Motor neuron (in vitro differentiated cells): ENCODE data around the gene UCK1. TPM values are rescaled to one million over a fixed set of nuclear protein-coding genes. Genes with fewer than 3 reads are reported as not detected.

ENCODE experiments used
- ATAC-seq, 8 experiments: fragments of 200-7000 bp; cut with Tn5 transposase; replicated peaks in 6 of 8; 2 replicates each; pipeline ENCODE4 v1.8.0; 2021; ENCODE audit warnings: mild to moderate bottlenecking in 8 of 8, moderate library complexity in 8 of 8
- H3K27ac ChIP-seq, 2 donors: fragments of 250-450 bp; sonication (Bioruptor Pico); 2 replicates each; pipeline ENCODE4 v1.9.0; 2021; ENCODE audit warnings: antibody characterized with exemption in 2 of 2, mild to moderate bottlenecking in 2 of 2, moderate library complexity in 1 of 2
- H3K4me1 ChIP-seq, 2 donors: fragments of 250-450 bp; sonication (Bioruptor Pico); replicated peaks in 1 of 2; 2 replicates each; pipeline ENCODE4 v1.6.1; 2021; ENCODE audit warnings: antibody characterized with exemption in 2 of 2, mild to moderate bottlenecking in 2 of 2, moderate library complexity in 1 of 2
- H3K4me3 ChIP-seq, 5 donors: fragments of 250-450 bp; sonication (Bioruptor Pico); 2 replicates each; pipeline ENCODE4 v1.9.0; 2021; ENCODE audit warnings: antibody characterized with exemption in 5 of 5, mild to moderate bottlenecking in 5 of 5, moderate library complexity in 4 of 5
- WGBS, 10 experiments: fragments of 450-650 bp; shearing (Covaris generic); methylation state at CpG; one replicate each; pipeline ENCODE4 v1.0.0; 2022; 5-methylcytosine and 5-hydroxymethylcytosine counted together
- in situ Hi-C, 9 experiments: fragments of 400-800 bp; cut with MboI; loops; one replicate each; pipeline ENCODE4 v1.15.0; 2021; ENCODE audit warnings: low sequenced_read_pairs in 9 of 9, low pct_unique_long_range_greater_than_20kb in 2 of 9; ENCODE audit not compliant: unreplicated experiment in 9 of 9
- total RNA-seq, 8 experiments: library from RNA; unstranded; fragments of 300-600 nt; gene quantifications; 2 replicates each; pipeline versions ENCODE4 v1.2.3 to v1.2.4, GENCODE V29; 2022

UCK1 gene
- total RNA-seq, 8 experiments from 2014 or later = 12.7 to 28.2 (median 18.4) TPM

GRCh38 chr9:131474711-131475110, 56.4 kb downstream of the UCK1 start:
- H3K27ac ChIP-seq = no peak overlapping the region
- in situ Hi-C loops = loop anchor here in 1 of 9 experiments (25.0 kb wide), 1 partner anchor 112 kb away; no protein-coding TSS in a partner anchor
- H3K4me1 ChIP-seq = no peaks in the 10 kb centered on the region
- 78 to 100% (median 92%) methylated on average over 2 to 5 of the region's 16 CpGs; no CpG with 5 or more reads in 3 of the 10 experiments for WGBS, 10 experiments
- no peak overlapping the region for H3K4me3 ChIP-seq
- ATAC-seq = no peak

- Histone ChIP-seq H3K27ac (no peak overlapping the region), H3K4me3 (no peak overlapping the region), H3K4me1 (no peaks in the 10 kb centered on the region)
- peak in 1 of 8 experiments; percentile 9 for ATAC-seq
- WGBS, 10 experiments = 74 to 100% (median 90%) methylated on average over 1 to 6 of the region's 10 CpGs
- in situ Hi-C loops = no loop called here
Measured at GRCh38 chr9:131473891-131474290, 57.2 kb downstream of the UCK1 start.

Other genes with a start within 250 kb of the UCK1 start
- gene PLPP7, start 241.5 kb downstream of the UCK1 start, total RNA-seq = 1 to 10 TPM in 7 of 8 experiments, under 1 TPM in 1; 0.15 to 9.9 (median 5.0) TPM
- 100 to 1,000 TPM in 7 of 8 experiments, 10 to 100 TPM in 1; 40.6 to 206 (median 126) TPM for gene PRRC2B, start 137.2 kb downstream of the UCK1 start, total RNA-seq
- gene POMT1, start 28.3 kb downstream of the UCK1 start, total RNA-seq = 10 to 100 TPM in 7 of 8 experiments, 1 to 10 TPM in 1; 10.0 to 39.8 (median 26.0) TPM
- under 1 TPM in 1 of 8 experiments, not detected in 7; 0.29 TPM for gene PRRT1B, start 14.3 kb upstream of the UCK1 start, total RNA-seq
- 10 to 100 TPM; 15.4 to 42.0 (median 24.9) TPM for gene RAPGEF1, start 208.8 kb upstream of the UCK1 start, total RNA-seq